ENCODE measurements around the gene STARD3NL. TPM values are rescaled to one million over a fixed set of nuclear protein-coding genes. Genes with fewer than 3 reads are reported as not detected.

Gene STARD3NL
- polyA plus RNA-seq, 1 experiment, result 25.8 TPM

Small RNA genes lying within 50 kb of the gene (small RNA-seq; reads per million reads assigned to genes)
- not detected for gene TRGJ1 (ENCODE audit: insufficient read length, low read depth, low replicate concordance)
- not detected for gene TRGJ2 (ENCODE audit: insufficient read length, low read depth, low replicate concordance)
- not detected for gene TRGJP (ENCODE audit: insufficient read length, low read depth, low replicate concordance)
- not detected for gene TRGJP1 (ENCODE audit: insufficient read length, low read depth, low replicate concordance)
- gene TRGJP2 (ENCODE audit: insufficient read length, low read depth, low replicate concordance), result not detected

All from BJ (cell line).